VCaP (cell line): ENCODE results near the gene ACACA.

ENCODE experiments used
- H3K27ac ChIP-seq: fragments of 450-650 bp; 2 replicates; pipeline ENCODE4 v1.5.1; 2017
- TF ChIP-seq, protein P1 (sequence below): fragments of 450-650 bp; conservative IDR thresholded peaks from 2 replicates; pipeline ENCODE4 v1.5.1; 2017; ENCODE audit warnings: mild to moderate bottlenecking, moderate library complexity

ACACA gene

DNA sequence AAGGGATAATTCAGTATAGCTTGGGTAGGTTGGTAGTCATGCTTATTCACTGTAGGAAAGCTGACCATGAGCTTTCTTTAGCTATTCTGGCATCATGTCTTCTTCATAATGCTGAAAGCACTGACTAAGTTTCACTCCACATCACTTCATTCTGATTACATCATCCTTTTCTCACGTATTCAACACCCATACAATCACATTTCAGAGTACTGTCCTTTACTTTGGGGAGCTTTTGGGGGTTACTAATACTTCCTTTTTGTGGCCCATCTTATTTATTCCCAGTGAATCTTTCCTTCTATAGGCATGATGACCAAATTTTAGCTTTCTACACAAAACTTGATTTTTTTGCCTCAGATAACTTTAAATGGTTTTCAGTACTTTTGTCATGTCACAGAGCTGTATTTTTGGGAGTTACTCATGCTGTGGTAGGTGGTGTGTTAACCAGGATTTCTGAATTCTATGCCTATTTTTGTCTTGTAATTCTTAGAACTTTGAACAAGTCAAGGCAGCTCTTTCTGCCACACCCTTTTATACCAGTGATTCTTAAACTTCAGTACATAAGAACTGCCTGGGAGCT lies 23.5 kb upstream of the ACACA start:
- TF ChIP-seq, protein P1, sequence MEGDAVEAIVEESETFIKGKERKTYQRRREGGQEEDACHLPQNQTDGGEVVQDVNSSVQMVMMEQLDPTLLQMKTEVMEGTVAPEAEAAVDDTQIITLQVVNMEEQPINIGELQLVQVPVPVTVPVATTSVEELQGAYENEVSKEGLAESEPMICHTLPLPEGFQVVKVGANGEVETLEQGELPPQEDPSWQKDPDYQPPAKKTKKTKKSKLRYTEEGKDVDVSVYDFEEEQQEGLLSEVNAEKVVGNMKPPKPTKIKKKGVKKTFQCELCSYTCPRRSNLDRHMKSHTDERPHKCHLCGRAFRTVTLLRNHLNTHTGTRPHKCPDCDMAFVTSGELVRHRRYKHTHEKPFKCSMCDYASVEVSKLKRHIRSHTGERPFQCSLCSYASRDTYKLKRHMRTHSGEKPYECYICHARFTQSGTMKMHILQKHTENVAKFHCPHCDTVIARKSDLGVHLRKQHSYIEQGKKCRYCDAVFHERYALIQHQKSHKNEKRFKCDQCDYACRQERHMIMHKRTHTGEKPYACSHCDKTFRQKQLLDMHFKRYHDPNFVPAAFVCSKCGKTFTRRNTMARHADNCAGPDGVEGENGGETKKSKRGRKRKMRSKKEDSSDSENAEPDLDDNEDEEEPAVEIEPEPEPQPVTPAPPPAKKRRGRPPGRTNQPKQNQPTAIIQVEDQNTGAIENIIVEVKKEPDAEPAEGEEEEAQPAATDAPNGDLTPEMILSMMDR: no peak
- H3K27ac ChIP-seq: no peak overlapping the region

- TF ChIP-seq, protein P1: no peak
- no peak overlapping the region for H3K27ac ChIP-seq
Observed at GRCh38 chr17:37429453-37429852, 22.8 kb upstream of the ACACA start.

- TF ChIP-seq, protein P1: no peak
- no peak overlapping the region for H3K27ac ChIP-seq
Observed at GRCh38 chr17:37429039-37429438, 22.4 kb upstream of the ACACA start.

DNA sequence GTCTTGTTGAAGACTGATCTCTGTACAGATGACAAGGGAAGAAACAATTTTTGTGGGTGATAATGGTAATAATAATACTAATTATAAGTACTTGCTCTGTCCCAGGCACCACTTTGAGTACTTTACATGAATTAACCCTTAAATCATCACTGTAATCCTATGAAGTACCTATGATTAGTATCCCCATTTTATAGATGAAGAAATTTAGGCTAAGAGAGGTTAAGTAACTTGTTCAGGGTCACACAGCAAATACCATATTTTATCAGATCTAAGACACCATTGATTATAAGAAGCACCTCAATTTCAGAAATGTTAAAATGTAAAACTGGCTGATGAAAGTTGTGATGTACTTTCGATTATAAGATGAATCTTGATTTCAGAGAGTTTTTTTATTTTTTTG lies 18.6 kb upstream of the ACACA start:
- H3K27ac ChIP-seq: no peak overlapping the region
- TF ChIP-seq, protein P1: no peak

DNA sequence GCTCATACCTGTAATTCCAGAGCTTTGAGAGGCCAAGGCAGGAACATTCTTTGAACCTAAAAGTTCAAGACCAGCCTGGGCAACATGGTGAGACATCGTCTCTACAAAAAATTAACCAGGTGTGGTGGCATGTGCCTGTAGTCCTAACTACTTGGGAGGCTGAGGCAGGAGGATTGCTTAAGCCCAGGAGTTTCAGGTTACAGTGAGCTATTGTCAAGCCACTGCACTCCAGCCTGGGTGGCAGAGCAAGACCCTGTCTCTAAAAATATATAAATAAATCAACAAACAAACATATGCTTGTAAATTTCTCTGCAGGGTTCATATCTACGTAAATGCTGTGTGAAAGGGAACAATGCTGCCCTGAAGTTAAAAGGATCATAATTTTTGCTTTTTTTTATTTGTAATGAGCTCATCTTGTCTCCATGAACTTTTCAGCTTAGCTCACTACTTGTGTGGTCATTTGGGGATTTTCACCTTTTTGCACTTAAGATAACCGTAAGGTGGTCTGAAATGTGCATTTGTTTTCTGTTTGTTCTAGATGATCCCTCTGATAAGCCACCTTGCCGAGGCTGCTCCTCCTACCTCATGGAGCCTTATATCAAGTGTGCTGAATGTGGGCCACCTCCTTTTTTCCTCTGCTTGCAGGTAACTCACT lies 16.5 kb upstream of the ACACA start:
- TF ChIP-seq, protein P1: no peak
- peak overlapping the region; percentile 6; the same call in 1 of the 2 replicates for H3K27ac ChIP-seq

- H3K27ac ChIP-seq: no peak overlapping the region
- TF ChIP-seq, protein P1: no peak
Observed at GRCh38 chr17:37417852-37418251, 11.2 kb upstream of the ACACA start.

DNA sequence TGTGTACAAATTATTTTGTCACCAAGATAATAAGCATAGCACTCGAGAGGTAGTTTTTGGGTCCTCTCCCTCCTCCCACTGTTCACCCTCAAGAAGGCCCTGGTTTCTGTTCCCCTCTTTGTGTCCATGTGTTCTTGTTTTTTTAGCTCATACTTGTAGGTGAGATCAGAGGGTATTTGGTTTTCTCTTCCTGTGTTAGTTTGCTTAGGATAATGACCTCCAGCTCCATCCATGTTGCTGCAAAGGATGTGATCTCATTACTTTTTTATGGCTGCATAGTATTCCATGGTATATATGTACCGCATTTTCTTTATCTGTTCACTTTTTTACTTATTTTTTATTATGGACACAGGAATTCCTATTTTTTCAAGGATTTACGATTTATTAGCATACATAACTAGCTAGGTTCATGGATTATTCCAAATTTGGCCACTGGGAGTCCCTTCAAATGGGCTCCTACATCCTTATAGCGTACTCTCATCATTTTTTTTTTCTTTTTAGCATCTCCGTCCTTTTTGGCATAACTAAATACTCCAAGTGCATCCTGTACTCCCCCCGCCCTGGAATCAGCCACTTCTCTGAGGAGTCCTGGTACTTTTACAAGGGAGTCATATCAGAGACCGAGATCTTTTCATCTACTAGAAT lies 7.4 kb upstream of the ACACA start:
- TF ChIP-seq, protein P1: peak; percentile 70
- H3K27ac ChIP-seq: no peak overlapping the region
